BLaER1 (cell line): ENCODE data around the gene CLDN5.

ENCODE experiments used
- H3K27ac ChIP-seq: shearing (Covaris generic); formaldehyde crosslinking; 2 replicates; pipeline ENCODE4 v1.8.1; 2022
- H3K27me3 ChIP-seq: shearing (Covaris generic); formaldehyde crosslinking; 2 replicates; pipeline ENCODE4 v1.8.1; 2022
- H3K36me3 ChIP-seq: shearing (Covaris generic); formaldehyde crosslinking; 2 replicates; pipeline ENCODE4 v1.8.1; 2022
- H3K4me1 ChIP-seq: shearing (Covaris generic); formaldehyde crosslinking; 2 replicates; pipeline ENCODE4 v1.8.1; 2022
- H3K4me2 ChIP-seq: shearing (Covaris generic); formaldehyde crosslinking; 2 replicates; pipeline ENCODE4 v1.8.1; 2022
- H3K4me3 ChIP-seq: shearing (Covaris generic); formaldehyde crosslinking; 2 replicates; pipeline ENCODE4 v1.8.1; 2022
- H3K9ac ChIP-seq: shearing (Covaris generic); formaldehyde crosslinking; 2 replicates; pipeline ENCODE4 v1.8.1; 2022
- H3K9me3 ChIP-seq: shearing (Covaris generic); formaldehyde crosslinking; 2 replicates; pipeline ENCODE4 v1.8.1; 2022
- H4K20me1 ChIP-seq: shearing (Covaris generic); formaldehyde crosslinking; 2 replicates; pipeline ENCODE4 v1.8.1; 2022
- Cebpa-rat ChIP-seq: shearing (Covaris generic); IDR thresholded peaks from 2 replicates; pipeline ENCODE4 v1.8.1; 2022

CLDN5 gene

GRCh38 chr22:19488884-19489843, 35.0 kb downstream of the CLDN5 start:
- H3K36me3 ChIP-seq: peaks cover 85% of the 10 kb centered on the region

GRCh38 chr22:19488285-19488684, 35.9 kb downstream of the CLDN5 start:
- peaks cover 28% of the 10 kb centered on the region; the same call in 1 of the 2 replicates for H4K20me1 ChIP-seq
- H3K4me1 ChIP-seq: no peaks in the 10 kb centered on the region
- H3K36me3 ChIP-seq: peaks cover 85% of the 10 kb centered on the region
- no peak overlapping the region for H3K9ac ChIP-seq
- no peaks in the 10 kb centered on the region for H3K9me3 ChIP-seq
- no peaks in the 10 kb centered on the region for H3K27me3 ChIP-seq
- no peak for TF ChIP-seq Cebpa-rat
- no peak overlapping the region for H3K4me3 ChIP-seq
- no peak overlapping the region for H3K27ac ChIP-seq
- H3K4me2 ChIP-seq: no peak overlapping the region

More at GRCh38 chr22:19488884-19489843, 35.0 kb downstream of the CLDN5 start:
- Histone ChIP-seq H3K4me1 (no peaks in the 10 kb centered on the region), H3K9ac (no peak overlapping the region), H3K4me2 (no peak overlapping the region), H3K9me3 (no peaks in the 10 kb centered on the region), H4K20me1 (peaks cover 28% of the 10 kb centered on the region; the same call in 1 of the 2 replicates), H3K4me3 (no peak overlapping the region), H3K27ac (no peak overlapping the region), H3K27me3 (no peaks in the 10 kb centered on the region)
- no peak for TF ChIP-seq Cebpa-rat

DNA sequence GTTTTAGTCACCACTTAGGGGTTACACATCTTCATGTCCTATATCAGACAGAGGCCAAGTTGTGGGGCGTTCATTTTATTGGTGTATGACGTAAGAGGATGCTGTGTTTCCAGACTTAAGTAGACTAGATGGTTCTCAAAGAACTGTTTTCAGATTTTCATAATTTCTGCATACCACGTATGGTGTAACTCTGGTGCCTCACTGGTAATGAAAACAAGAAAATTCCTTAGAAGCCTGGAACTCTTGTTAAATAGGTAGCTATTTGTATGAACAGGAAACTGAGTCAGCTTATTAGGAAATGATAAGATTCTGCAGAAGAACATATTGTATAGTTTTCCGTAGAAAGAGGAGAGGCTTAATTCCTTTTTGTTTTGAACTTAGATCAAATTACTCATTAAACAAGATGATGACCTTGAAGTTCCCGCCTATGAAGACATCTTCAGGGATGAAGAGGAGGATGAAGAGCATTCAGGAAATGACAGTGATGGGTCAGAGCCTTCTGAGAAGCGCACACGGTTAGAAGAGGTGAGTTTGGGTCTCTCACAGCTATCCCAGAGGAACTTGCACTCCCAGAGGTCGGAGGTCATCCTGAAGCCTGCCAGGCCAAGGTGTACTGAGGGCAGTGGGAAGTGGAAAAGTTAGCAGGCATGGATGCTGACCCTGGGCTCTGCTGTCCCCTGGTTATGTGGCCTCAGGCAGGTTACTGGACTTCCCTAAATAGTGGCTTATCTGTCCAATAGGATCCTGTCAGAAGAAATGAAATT, 40.5 kb downstream of the CLDN5 start:
- H3K9ac ChIP-seq: no peak overlapping the region
- peaks cover 16% of the 10 kb centered on the region for H3K4me1 ChIP-seq
- no peak overlapping the region for H3K27ac ChIP-seq
- no peak overlapping the region for H3K4me3 ChIP-seq
- peaks cover 24% of the 10 kb centered on the region for H4K20me1 ChIP-seq
- peaks cover 69% of the 10 kb centered on the region for H3K36me3 ChIP-seq
- H3K4me2 ChIP-seq: no peak overlapping the region
- no peaks in the 10 kb centered on the region for H3K9me3 ChIP-seq
- no peak for TF ChIP-seq Cebpa-rat
- no peaks in the 10 kb centered on the region for H3K27me3 ChIP-seq

- H3K27me3 ChIP-seq: no peaks in the 10 kb centered on the region
- H3K9me3 ChIP-seq: no peaks in the 10 kb centered on the region
- H4K20me1 ChIP-seq: peaks cover 31% of the 10 kb centered on the region
- H3K4me2 ChIP-seq: no peak overlapping the region
- H3K4me3 ChIP-seq: no peak overlapping the region
- peaks cover 55% of the 10 kb centered on the region for H3K36me3 ChIP-seq
- no peak overlapping the region for H3K9ac ChIP-seq
- no peak overlapping the region for H3K27ac ChIP-seq
- peaks cover 25% of the 10 kb centered on the region for H3K4me1 ChIP-seq
- TF ChIP-seq Cebpa-rat: no peak
These were observed 41.9 kb downstream of the CLDN5 start for GRCh38 chr22:19482297-19482696.

GRCh38 chr22:19480789-19481188, 43.4 kb downstream of the CLDN5 start:
- peaks cover 44% of the 10 kb centered on the region for H4K20me1 ChIP-seq
- H3K27me3 ChIP-seq: no peaks in the 10 kb centered on the region
- peak overlapping the region; percentile 93 for H3K4me2 ChIP-seq
- H3K9me3 ChIP-seq: no peaks in the 10 kb centered on the region
- H3K27ac ChIP-seq: no peak overlapping the region
- TF ChIP-seq Cebpa-rat: no peak
- H3K4me1 ChIP-seq: peaks cover 40% of the 10 kb centered on the region
- peak overlapping the region; percentile 100 for H3K9ac ChIP-seq
- H3K36me3 ChIP-seq: peaks cover 50% of the 10 kb centered on the region
- H3K4me3 ChIP-seq: peak overlapping the region; percentile 86

- H3K4me1 ChIP-seq: peaks cover 43% of the 10 kb centered on the region
- H3K27ac ChIP-seq: peak overlapping the region; percentile 100
- H3K27me3 ChIP-seq: no peaks in the 10 kb centered on the region
- peak overlapping the region; percentile 93 for H3K4me2 ChIP-seq
- H3K9ac ChIP-seq: peak overlapping the region; percentile 100
- peaks cover 44% of the 10 kb centered on the region for H4K20me1 ChIP-seq
- no peaks in the 10 kb centered on the region for H3K9me3 ChIP-seq
- H3K4me3 ChIP-seq: peak overlapping the region; percentile 86
- no peak for TF ChIP-seq Cebpa-rat
- peaks cover 50% of the 10 kb centered on the region for H3K36me3 ChIP-seq
These were observed 44.0 kb downstream of the CLDN5 start for GRCh38 chr22:19480173-19480568.

GRCh38 chr22:19479355-19480172, 44.6 kb downstream of the CLDN5 start, which contains the start of gene CDC45:
Gene CDC45, plus strand, starts transcription at chr22:19479920. Its CDS starts 49 bp downstream, at chr22:19479969.
- H3K27me3 ChIP-seq: no peaks in the 10 kb centered on the region
- H3K9me3 ChIP-seq: no peaks in the 10 kb centered on the region
- no peak for TF ChIP-seq Cebpa-rat
- H3K36me3 ChIP-seq: peaks cover 50% of the 10 kb centered on the region
- H3K9ac ChIP-seq: peak within 1 kb of the TSS; percentile 100
- peak within 1 kb of the TSS; percentile 100 for H3K27ac ChIP-seq
- H4K20me1 ChIP-seq: peaks cover 49% of the 10 kb centered on the region
- H3K4me2 ChIP-seq: peak within 1 kb of the TSS; percentile 93
- peaks cover 43% of the 10 kb centered on the region for H3K4me1 ChIP-seq
- H3K4me3 ChIP-seq: peak within 1 kb of the TSS; percentile 86

DNA sequence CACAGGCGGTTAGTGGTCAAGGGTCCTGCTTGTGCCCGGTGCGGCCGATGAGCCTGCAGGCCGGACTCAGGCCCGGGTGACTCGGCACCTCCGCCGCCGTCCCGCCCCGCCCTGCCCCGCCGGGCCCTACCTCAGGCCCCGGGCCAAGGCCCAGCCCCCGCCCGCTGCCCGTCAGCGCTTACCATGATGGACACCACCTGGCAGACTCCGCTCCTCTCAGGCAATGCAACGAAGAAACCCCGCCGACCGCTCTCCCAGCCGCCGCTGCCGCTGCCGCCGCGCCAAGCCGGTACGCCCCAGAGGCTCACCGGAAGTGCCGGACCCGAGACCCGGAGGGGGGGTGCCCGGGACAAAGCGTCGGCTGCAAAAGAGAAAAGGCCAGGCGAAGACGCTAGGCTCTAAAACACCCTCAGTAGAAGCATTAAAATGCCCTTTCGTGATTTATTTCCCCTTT, 45.3 kb downstream of the CLDN5 start, which contains the start of gene UFD1:
UFD1 (minus strand) TSS at position 293 of the 454 bp plus-strand sequence; CDS start at position 185, 108 bp downstream.
- Histone ChIP-seq H3K27ac (peak within 1 kb of the TSS; percentile 100), H3K4me1 (peaks cover 43% of the 10 kb centered on the region), H3K9ac (peak within 1 kb of the TSS; percentile 100), H4K20me1 (peaks cover 52% of the 10 kb centered on the region), H3K36me3 (peaks cover 50% of the 10 kb centered on the region), H3K27me3 (no peaks in the 10 kb centered on the region), H3K4me2 (peak within 1 kb of the TSS; percentile 93), H3K4me3 (peak within 1 kb of the TSS; percentile 86), H3K9me3 (no peaks in the 10 kb centered on the region)
- TF ChIP-seq Cebpa-rat: no peak
